ENCODE results near the gene MPND. TPM values are rescaled to one million over a fixed set of nuclear protein-coding genes. Genes with fewer than 3 reads are reported as not detected.

MPND gene
- total and polyA plus RNA-seq, 2 of the 13 experiments (the other 11 are each of a cell fraction or from before 2014, with no cell fraction given), result 10.8 to 15.8 TPM

DNA sequence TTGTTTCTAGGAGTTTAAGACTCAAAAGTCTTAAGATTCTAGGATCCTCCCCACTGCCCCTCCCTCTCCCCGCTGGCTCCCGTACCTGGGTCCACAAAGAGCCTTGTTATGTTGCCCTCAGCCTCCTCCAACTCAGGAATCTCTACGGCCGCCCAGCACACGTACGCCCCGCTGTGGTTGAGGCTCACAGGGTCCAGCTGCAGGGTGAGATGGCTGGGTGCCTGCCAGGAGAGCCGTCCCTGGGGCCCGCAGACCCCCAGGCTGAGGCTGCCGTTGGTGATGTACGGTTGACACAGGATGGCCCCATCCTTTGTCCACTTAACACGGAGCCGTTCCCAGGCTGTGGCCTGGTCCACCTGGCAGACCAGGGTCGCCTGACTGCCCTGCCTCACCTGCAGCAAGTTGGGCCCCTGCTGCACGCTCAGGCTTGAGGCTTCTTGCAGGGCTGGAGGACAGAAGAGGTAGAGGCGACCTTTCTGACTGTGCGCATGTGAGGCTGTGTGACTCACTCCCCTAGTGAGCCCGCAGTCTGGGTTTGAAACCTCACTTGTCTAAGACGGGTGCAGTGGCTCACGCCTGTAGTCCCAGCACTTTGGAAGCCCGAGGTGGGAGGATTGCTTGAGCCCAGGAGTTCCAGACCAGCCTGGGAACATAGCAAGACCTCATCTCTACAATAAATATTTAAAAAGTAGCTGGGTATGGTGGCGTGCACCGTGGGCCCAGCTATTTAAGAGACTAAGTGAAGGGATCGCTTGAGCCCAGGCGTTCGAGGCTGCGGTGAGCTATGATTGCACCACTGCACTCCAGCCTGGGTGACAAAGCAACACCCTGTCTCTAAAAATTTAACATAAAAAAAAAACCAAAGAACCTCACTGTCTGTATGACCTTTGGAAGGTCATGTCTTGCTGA is 45.2 kb upstream of the MPND start (continued):
- TF ChIP-seq, protein P1, sequence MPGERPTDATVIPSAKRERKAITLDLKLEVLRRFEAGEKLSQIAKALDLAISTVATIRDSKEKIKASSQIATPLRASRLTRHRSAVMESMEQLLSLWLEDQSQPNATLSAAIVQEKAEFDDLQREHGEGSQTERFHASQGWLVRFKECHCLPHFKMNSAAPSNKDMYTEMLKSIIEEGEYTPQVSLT (CRISPR knock-in tag; IDR thresholded peaks at IDR 0.05; ENCODE audit: borderline replicate concordance, low read depth), result no peak
- no peak for TF ChIP-seq RARA (CRISPR knock-in tag; IDR thresholded peaks at IDR 0.05)
- no peak for TF ChIP-seq NFIB (CRISPR knock-in tag; IDR thresholded peaks at IDR 0.05; ENCODE audit: borderline replicate concordance)
- TF ChIP-seq, protein P2, sequence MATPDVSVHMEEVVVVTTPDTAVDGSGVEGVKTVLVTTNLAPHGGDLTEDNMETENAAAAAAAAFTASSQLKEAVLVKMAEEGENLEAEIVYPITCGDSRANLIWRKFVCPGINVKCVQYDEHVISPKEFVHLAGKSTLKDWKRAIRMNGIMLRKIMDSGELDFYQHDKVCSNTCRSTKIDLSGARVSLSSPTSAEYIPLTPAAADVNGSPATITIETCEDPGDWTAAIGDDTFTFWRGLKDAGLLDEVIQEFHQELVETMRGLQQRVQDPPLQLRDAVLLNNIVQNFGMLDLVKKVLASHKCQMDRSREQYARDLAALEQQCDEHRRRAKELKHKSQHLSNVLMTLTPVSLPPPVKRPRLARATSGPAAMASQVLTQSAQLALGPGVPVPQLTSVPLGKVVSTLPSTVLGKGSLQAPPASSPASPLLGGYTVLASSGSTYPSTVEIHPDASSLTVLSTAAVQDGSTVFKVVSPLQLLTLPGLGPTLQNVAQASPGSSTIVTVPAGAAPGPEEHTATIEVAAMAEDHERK (CRISPR knock-in tag; IDR thresholded peaks at IDR 0.05; ENCODE audit: low read depth), result no peak
- TF ChIP-seq, protein P3, sequence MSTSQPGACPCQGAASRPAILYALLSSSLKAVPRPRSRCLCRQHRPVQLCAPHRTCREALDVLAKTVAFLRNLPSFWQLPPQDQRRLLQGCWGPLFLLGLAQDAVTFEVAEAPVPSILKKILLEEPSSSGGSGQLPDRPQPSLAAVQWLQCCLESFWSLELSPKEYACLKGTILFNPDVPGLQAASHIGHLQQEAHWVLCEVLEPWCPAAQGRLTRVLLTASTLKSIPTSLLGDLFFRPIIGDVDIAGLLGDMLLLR (CRISPR knock-in tag; IDR thresholded peaks at IDR 0.05), result no peak
- TF ChIP-seq SMC3 (IDR thresholded peaks at IDR 0.05; ENCODE audit: low read length), result peak; percentile 16; the same call in 1 of the 2 replicates
- TF ChIP-seq ZNF343 (CRISPR knock-in tag; IDR thresholded peaks at IDR 0.05), result no peak
- no peak for TF ChIP-seq ZNF782 (CRISPR knock-in tag; IDR thresholded peaks at IDR 0.05; ENCODE audit: borderline replicate concordance)
- TF ChIP-seq, protein P4, sequence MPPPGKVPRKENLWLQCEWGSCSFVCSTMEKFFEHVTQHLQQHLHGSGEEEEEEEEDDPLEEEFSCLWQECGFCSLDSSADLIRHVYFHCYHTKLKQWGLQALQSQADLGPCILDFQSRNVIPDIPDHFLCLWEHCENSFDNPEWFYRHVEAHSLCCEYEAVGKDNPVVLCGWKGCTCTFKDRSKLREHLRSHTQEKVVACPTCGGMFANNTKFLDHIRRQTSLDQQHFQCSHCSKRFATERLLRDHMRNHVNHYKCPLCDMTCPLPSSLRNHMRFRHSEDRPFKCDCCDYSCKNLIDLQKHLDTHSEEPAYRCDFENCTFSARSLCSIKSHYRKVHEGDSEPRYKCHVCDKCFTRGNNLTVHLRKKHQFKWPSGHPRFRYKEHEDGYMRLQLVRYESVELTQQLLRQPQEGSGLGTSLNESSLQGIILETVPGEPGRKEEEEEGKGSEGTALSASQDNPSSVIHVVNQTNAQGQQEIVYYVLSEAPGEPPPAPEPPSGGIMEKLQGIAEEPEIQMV (CRISPR knock-in tag; IDR thresholded peaks at IDR 0.05; ENCODE audit: low read depth), result no peak
- TF ChIP-seq ATM (IDR thresholded peaks at IDR 0.05; ENCODE audit: borderline replicate concordance), result no peak
- TF ChIP-seq RXRB (CRISPR knock-in tag; IDR thresholded peaks at IDR 0.05; ENCODE audit: borderline replicate concordance), result peak; percentile 24; the same call in 1 of the 2 replicates
- TF ChIP-seq TBX3 (IDR thresholded peaks at IDR 0.05; ENCODE audit: borderline replicate concordance), result no peak
- TF ChIP-seq SMARCE1 (IDR thresholded peaks at IDR 0.05; ENCODE audit: borderline replicate concordance), result no peak
- TF ChIP-seq, protein P5, sequence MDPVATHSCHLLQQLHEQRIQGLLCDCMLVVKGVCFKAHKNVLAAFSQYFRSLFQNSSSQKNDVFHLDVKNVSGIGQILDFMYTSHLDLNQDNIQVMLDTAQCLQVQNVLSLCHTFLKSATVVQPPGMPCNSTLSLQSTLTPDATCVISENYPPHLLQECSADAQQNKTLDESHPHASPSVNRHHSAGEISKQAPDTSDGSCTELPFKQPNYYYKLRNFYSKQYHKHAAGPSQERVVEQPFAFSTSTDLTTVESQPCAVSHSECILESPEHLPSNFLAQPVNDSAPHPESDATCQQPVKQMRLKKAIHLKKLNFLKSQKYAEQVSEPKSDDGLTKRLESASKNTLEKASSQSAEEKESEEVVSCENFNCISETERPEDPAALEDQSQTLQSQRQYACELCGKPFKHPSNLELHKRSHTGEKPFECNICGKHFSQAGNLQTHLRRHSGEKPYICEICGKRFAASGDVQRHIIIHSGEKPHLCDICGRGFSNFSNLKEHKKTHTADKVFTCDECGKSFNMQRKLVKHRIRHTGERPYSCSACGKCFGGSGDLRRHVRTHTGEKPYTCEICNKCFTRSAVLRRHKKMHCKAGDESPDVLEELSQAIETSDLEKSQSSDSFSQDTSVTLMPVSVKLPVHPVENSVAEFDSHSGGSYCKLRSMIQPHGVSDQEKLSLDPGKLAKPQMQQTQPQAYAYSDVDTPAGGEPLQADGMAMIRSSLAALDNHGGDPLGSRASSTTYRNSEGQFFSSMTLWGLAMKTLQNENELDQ (CRISPR knock-in tag; IDR thresholded peaks at IDR 0.05; ENCODE audit: borderline replicate concordance), result no peak
- no peak for TF ChIP-seq ZNF619 (CRISPR knock-in tag; IDR thresholded peaks at IDR 0.05)
- no peak for TF ChIP-seq ZNF572 (CRISPR knock-in tag; IDR thresholded peaks at IDR 0.05)
- TF ChIP-seq, protein P6, sequence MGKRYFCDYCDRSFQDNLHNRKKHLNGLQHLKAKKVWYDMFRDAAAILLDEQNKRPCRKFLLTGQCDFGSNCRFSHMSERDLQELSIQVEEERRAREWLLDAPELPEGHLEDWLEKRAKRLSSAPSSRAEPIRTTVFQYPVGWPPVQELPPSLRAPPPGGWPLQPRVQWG (CRISPR knock-in tag; IDR thresholded peaks at IDR 0.05; ENCODE audit: borderline replicate concordance, low read depth), result no peak
- TF ChIP-seq, protein P7, sequence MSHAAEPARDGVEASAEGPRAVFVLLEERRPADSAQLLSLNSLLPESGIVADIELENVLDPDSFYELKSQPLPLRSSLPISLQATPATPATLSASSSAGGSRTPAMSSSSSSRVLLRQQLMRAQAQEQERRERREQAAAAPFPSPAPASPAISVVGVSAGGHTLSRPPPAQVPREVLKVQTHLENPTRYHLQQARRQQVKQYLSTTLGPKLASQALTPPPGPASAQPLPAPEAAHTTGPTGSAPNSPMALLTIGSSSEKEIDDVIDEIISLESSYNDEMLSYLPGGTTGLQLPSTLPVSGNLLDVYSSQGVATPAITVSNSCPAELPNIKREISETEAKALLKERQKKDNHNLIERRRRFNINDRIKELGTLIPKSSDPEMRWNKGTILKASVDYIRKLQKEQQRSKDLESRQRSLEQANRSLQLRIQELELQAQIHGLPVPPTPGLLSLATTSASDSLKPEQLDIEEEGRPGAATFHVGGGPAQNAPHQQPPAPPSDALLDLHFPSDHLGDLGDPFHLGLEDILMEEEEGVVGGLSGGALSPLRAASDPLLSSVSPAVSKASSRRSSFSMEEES (CRISPR knock-in tag; IDR thresholded peaks at IDR 0.05), result no peak
- TF ChIP-seq SSRP1 (CRISPR knock-in tag; IDR thresholded peaks at IDR 0.05), result no peak

All from HepG2 (cell line).